GM18508 (cell line): ENCODE results near the gene KIAA0513.

ENCODE experiments used
- ATAC-seq: cut with Tn5 transposase; IDR thresholded peaks from one replicate; pipeline ENCODE4 v1.9.1; 2021; ENCODE audit warnings: moderate number of reproducible peaks; ENCODE audit not compliant: insufficient read depth, unreplicated experiment

KIAA0513 gene

GRCh38 chr16:85126705-85127378 is 99.2 kb downstream of the KIAA0513 start:
- ATAC-seq, result no peak

- no peak for ATAC-seq
These were observed 99.8 kb downstream of the KIAA0513 start for GRCh38 chr16:85127379-85127723.

DNA sequence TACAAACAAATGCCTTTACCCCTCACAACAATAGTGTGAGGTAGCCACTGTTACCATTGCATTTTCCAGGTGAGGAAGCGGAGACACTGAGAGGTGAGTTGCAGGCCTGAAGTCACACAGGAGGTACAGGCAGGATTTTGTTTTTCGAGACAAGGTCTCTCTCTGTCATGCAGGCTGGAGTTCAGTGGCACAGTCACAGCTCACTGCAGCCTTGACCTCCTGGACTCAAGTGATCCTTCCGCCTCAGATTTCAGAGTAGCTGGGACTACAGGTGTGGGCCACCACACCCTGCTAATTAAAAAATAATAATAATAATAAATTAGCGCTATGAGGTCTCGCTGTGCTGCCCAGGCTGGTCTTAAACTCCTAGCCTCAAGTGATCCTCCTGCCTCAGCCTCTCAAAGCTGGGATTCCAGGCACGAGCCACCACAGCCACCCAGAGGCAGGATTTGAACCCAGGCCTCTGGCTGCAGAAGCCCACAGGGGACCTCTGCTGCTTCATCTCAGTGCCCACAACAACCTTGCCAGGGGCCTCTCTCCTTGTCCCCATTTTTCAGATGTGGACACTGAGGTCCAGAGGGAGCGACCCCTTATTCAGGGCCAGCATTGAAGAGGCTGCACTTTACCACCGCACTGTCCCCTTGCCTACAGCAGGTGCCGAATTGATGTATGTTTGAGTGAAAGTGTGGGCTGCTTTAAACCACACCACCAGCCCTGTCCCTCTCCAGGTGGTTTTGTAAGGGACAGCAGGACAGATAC is 100.7 kb downstream of the KIAA0513 start:
- no peak for ATAC-seq

DNA sequence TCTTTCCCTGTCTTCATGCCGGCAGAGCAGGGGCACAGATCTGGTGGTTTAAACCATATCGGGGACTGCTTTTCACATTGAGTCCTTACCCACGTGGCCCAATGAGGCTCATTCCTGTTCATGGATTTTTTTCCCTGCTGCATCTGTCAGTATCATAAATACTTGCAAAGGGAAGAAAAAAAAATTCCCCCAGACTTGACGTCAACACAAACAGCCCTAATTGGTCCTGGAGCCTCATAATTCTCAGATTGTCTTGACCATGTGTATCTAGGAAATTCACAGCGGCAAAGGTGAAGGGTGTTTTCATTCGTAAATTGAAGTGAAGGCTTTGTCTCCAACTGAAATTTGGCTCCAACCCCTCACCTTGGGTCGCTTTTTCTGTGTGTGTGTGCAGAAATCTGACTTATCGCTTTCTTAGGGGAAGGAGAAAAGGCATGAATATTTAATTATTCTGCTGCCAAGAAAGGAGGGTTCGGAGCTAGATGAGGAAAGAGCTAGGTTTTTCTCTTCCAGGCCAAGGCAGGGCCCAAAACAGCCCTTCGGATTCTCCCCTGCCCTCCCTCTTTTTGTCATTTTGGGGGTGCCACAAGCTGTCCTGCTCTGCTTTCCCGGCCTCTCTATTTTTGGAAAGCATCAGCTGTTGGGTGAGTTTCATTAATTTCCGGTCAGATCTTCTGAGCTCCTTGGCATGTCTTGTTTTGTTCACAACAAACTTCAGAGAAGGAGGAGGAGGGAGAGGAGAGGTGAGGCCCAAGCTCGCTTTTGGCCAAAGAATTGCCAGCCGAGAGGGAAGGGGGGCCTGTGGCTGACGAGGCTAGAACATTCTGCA is 102.5 kb downstream of the KIAA0513 start:
- no peak for ATAC-seq

GRCh38 chr16:85130705-85131028 is 103.1 kb downstream of the KIAA0513 start:
- ATAC-seq, result no peak

- no peak for ATAC-seq
These were observed 105.1 kb downstream of the KIAA0513 start for GRCh38 chr16:85132456-85133289.

DNA sequence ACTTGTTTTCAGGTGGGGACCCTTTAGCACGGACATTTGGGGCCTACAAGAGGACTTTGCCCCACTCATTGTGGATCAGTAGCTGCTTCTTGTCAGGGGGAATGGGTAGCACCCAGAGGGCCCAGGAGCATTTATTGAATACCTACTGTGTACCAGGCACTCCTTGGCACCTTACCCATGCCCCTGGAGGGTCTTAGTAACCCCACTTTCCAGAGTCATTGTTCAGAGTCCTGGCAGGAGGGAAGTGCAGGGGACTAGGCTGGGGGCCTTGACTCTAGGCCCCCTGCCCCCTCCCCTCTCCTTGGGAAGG is 105.7 kb downstream of the KIAA0513 start:
- no peak for ATAC-seq

GRCh38 chr16:85134076-85134788 is 106.6 kb downstream of the KIAA0513 start:
- ATAC-seq, result no peak

GRCh38 chr16:85134789-85135142 is 107.2 kb downstream of the KIAA0513 start:
- ATAC-seq, result no peak

DNA sequence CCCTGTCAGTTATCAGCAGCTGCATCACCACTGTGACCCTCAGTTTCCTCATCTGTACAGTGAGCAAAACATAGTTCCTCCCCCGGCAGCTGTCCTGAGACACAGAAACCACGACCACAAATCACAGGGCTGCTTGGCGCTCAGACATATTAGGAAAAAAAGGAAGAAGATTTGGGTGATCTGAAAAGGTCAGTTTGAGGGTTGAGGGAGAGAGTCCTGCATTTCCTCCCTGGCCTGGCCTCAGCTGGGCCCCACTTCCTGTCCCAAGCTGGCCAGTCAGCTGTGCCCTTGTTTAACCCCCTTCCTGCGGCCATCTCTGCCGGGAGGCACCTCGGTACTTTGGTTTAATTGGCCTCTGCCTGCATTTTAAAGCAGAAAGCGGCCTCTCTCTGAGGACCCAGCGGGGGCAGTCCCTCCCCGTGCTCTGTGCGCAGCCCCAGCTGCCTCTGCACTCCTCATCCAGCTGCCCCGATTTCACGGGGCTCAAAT is 108.7 kb downstream of the KIAA0513 start:
- no peak for ATAC-seq

DNA sequence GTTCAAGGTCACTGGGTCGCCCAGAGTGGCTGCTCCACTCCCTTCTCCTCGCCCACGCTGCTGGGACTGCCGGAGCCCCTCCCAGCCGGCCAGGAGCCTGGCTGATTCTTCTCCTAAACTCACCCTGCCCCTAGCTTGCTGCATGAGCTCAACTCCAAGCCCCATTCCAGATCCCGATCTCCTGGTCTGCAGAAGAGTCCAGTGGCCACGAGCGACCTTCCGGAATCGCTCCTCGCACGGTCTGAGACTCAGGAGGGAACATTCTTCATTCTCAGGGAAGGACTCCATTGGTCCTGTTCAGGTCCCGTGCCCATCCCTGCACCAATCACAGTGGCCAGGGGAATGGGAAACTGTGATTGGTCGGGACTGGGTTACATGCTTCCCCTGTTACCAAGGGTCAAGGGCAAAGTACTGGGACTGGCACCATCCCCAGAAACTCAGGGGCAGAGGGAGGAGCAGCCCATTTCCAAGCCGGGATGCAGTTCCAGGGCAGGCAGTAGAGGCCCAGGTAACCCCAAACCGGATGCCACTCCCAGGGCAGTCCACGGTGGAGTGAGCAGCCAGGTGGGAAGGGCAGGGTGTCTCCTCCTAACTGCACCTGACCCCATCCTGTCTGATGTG is 109.2 kb downstream of the KIAA0513 start:
- ATAC-seq, result no peak

DNA sequence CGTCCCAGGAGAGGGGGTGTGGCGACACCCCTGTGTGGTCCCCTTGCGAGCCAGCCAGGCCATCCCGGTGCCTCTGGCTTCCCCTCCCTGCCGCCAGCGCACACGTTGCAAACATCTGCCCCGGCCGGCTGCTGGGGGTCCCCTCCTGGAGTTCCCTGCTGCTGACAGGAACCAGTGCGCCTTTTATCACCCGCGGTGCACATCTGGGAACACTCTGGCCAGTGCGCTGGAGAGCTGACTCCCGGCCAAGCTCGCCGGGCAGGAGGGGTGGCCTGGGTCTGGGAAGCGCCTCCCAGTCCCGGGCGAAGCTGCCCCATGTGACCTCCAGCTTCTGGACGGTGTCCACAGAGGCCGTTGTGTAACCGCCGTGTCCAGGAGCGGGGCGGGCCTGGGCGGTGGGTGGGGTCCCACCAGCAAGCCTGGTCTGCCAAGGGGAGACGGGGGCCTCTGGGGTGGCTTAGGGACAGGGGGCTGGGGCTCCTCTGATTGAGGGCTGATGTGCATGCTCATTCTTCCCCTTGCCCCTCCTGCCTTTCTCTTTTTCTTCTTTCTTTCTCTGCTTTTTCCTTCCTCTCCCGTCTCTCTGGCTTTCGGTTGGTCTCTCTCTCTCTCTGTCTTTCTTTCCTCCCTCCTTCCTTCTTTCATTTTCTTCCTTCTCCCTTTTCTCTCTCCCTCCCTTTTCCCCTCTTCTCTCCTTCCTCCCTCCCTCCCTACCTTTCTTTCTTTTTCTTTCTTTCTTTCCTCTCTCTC is 109.9 kb downstream of the KIAA0513 start:
- no peak for ATAC-seq

DNA sequence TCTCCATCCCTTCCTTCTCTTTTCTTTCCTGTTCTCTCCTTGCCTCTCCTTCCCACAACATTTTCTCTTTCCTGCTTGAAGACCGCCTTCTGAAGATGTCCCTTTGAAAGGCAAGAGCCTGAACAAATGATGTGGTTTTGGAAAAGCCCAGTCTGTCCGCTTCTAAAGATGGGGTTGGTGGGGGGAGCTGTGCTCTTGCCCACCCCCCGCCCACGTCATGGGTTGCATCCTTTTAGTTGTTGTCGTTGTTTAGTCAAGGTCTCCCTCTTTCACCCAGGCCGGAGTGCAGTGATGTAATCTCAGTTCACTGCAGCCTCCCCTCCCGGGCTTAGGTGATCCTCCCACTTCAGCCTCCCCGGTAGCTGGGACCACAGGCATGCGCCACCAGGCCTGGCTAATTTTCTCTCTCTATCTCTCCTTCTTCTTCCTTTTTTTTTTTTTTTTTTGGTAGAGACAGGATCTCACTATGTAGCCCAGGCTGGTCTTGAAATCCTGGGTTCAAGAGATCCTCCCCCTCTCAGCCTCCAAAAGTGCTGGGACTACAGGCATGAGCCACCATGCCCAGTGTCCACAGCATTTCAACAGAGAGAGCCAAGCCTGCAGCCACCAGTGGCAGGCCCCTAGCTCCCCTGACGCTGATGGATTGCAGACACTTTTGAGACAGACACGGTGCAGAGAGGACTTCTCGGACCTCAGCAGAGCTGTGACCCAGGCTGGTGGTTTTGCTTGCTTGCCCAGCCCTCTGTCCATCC is 110.7 kb downstream of the KIAA0513 start:
- ATAC-seq, result no peak

DNA sequence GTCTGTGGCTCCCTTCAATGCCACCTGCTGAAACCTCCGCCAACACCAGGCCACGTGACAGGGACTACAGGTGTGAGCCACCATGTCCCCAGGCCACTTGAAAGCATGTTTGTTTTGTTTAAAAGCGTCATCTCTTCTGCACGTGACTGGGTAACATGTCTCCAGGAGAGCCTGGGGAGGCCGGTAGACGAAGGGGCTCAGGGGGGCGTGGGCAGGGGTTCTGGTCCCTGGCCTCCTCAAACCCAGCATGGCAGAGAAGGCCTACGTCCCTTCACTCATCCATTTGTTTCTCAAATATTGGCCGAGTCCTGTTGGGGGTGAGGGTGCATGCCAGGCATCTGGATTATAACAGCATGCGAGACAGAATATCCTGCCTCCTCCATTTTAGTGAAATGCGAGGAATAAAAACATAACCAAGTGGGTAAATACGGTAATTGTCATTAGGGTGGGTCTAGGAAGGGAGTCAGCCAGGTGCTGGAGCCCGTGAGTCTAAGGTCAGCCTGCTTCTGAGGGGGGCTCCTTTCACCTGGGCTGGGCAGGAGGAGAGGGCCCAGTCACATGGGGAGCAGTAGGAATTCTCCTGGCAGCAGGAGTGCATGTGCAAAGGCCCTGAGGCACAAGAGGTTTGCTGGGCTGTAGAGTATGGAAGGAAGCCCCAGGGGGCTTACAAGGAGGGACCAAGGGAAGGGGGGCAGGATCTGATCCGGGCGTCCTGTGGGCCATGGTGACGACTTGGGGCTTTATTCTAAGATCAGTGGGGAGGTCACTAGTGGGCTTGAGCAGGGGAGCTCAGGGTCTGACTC is 111.4 kb downstream of the KIAA0513 start:
- no peak for ATAC-seq

- ATAC-seq, result no peak
These were observed 112.3 kb downstream of the KIAA0513 start for GRCh38 chr16:85139881-85140339.

- no peak for ATAC-seq
These were observed 112.9 kb downstream of the KIAA0513 start for GRCh38 chr16:85140455-85141012.
